Suppressor macrophage treated with lipopolysaccharide for 4 hours (primary cell): Measurements from ENCODE around the gene MALAT1.
"Not testable (repeated sequence)": the region's sequence is repeated elsewhere in the genome, so short reads cannot be mapped to it uniquely, and the experiment has no call there.

Source experiments
- DNase-seq: peaks from one replicate; pipeline ENCODE4 v3.0.0-alpha.2; 2020

Gene MALAT1

DNA sequence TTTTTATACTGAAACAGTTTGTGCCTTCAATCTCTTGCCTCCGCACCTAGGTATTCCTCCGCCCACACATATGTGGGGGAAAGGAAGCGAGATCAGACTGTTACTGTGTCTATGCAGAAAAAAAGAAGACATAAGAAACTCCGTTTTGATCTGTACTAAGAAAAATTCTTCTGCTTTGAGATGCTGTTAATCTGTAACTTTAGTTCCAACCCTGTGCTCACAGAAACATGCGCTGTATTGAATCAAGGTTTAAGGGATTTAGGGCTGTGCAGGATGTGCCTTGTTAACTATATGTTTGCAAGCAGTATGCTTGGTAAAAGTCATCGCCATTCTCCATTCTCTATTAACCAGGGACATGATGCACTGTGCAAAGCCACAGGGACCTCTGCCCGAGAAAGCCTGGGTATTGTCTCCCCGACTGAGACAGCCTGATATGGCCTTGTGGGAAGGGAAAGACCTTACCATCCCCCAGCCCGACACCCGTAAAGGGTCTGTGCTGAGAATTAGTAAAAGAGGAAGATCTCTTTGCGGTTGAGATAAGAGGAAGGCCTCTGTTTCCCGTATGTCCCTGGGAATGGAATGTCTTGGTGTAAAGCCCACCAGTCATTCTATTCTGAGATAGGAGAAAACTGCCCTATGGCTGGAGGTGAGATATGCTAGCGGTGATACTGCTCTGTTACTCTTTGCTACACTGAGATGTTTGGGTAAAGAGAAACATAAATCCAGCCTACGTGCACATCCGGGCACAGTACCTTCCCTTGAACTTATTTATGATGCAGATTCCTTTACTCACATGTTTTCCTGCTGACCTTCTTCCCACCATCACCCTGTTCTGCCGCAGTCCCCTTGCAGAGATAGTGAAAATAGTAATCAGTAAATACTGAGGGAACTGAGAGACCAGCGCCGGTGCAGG is 24.1 kb downstream of the MALAT1 start:
- peak; percentile 45 for DNase-seq

DNA sequence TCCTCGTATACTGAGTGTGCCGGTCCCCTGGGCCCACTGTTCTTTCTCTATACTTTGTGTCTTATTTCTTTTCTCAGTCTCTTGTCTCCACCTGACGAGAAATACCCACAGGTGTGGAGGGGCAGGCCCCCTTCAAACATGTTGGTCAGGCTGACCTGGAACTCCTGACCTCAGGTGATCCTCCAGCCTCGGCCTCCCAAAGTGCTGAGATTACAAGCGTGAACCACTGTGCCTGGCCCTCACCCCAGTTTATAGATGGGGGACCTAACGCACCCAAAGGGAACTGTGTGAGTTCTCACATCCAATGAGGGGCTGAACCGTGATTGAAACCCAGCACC is 24.8 kb downstream of the MALAT1 start:
- DNase-seq = not testable (repeated sequence)

DNA sequence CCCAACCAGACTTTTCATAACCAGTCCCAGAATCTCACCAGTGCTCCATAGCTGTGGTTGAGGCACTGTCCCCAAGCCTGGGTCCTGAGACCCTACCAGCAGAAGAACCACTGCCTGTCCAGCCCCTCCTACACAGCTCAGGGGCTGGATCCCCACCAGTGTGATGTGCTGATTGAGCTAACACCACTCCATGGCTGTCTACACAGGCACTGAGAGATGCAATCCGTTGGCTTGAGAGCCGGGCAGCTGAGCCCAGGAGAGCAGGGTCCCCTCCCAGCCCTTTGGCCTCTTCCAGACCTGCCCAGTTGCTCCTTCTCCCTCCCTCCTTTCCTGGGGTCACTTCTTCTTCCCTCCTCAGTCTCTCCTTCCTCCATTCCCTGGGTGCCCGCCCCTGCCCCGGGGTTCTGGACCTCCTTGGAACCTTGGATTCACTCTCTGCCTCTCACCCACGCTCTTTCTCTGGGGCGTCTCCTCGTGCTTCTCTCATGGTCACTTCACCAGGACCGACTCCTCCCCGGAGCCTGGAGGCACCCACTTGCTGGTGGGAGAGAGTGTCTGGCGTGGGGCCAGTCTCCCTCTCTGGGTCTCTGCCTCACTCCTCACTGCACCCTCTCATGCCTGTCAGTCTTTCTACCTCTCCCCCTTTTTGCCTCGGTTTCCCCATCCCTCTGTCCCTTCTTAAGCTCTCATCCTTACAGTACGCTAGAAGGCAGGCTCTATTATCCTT is 25.3 kb downstream of the MALAT1 start:
- no peak for DNase-seq

DNA sequence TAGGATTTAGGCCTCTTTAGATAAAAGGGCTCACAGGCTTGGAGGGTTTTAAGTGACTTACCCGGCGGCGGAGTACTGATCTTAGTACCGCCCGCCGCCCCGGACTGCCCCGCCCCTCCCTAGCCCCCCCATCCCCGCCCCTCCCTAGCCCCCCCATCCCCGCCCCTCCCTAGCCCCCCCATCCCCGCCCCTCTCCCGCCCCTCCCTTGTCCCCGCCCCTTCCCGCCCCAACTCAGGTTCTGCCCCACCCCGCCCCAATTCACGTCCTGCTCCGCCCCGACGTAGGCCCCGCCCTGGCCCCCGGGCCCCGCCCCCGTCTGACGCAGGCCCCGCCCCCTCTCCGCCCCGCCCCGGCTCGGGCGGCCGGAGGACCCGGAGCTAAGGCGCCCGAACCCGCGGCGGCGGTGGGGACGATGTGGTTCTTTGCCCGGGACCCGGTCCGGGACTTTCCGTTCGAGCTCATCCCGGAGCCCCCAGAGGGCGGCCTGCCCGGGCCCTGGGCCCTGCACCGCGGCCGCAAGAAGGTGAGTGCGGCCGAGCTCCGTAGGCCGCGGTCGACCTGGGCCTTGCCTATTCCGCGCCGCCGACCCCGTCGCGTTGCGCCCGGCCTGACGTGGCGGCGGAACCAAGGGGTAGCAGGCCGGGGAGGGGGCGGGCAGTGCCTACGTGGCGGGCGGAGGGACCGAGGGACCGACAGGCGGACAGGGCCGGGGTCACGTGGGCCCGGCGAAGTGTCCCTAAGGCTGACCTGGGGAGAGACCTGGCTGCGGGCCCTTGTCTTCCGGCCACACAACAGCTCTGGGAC is 26.1 kb downstream of the MALAT1 start, which contains the start of gene SCYL1:
TSS of gene SCYL1 (plus strand) at position 343 of the 805 bp plus-strand sequence. CDS start at position 414, 71 bp downstream.
- DNase-seq = peak; percentile 89

DNA sequence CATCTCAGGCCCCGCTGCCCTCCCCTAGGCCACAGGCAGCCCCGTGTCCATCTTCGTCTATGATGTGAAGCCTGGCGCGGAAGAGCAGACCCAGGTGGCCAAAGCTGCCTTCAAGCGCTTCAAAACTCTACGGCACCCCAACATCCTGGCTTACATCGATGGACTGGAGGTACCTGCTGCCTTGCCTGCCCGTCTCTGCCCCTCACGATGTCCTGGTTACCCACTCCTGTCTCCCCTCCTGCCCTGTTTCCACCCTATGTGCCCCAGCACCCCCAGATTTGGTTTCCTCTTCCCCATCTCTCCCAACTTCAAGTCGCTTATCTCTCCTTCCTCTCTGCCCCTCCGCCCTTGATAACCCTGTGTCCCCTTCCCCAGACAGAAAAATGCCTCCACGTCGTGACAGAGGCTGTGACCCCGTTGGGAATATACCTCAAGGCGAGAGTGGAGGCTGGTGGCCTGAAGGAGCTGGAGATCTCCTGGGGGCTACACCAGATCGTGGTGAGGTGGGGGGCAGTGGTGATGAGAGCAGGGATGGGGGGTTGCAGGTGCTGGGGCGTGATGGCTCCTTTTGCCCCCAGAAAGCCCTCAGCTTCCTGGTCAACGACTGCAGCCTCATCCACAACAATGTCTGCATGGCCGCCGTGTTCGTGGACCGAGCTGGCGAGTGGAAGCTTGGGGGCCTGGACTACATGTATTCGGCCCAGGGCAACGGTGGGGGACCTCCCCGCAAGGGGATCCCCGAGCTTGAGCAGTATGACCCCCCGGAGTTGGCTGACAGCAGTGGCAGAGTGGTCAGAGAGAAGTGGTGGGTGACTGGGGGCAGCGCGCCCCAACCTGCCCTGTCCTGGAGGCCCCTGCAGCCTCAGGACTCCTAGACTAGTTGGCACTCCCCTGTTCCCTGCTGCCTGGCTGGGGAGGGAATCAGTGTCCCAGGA is 27.0 kb downstream of the MALAT1 start:
- DNase-seq = no peak

DNA sequence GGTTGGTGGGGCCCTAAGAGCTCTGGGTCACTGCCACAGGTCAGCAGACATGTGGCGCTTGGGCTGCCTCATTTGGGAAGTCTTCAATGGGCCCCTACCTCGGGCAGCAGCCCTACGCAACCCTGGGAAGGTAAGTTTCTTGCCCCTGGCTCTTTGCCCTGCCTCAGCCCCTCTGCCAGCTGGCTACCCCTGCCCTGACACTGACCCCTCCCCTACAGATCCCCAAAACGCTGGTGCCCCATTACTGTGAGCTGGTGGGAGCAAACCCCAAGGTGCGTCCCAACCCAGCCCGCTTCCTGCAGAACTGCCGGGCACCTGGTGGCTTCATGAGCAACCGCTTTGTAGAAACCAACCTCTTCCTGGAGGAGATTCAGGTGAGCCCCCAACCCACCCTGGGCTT is 27.9 kb downstream of the MALAT1 start:
- DNase-seq = no peak

DNA sequence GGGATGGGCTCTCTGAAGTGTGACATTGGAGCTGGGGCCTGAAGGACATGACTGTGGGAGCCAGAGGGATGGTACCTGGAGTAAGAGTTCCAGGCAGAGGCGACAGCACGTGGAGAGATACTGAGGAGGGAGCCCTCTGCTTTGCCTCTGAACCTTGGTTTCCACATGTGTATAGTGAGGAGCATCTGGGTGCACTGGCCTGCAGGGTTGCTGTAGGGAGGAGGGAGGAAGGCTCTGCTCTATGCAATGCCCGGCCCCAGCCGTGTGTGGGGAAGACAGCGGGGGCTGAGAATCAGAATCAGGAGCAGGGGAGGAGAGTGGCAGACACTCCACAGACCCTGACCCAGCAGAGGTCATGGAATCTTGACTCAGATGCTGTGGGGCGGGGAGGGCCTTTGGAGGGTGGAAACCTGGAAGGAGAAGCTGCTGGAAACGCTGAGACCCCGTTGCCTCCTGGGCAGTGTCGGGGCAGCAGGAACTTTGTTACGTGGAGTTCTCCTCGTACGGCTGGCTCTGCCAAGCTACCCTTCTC is 30.0 kb downstream of the MALAT1 start:
- no peak for DNase-seq

DNA sequence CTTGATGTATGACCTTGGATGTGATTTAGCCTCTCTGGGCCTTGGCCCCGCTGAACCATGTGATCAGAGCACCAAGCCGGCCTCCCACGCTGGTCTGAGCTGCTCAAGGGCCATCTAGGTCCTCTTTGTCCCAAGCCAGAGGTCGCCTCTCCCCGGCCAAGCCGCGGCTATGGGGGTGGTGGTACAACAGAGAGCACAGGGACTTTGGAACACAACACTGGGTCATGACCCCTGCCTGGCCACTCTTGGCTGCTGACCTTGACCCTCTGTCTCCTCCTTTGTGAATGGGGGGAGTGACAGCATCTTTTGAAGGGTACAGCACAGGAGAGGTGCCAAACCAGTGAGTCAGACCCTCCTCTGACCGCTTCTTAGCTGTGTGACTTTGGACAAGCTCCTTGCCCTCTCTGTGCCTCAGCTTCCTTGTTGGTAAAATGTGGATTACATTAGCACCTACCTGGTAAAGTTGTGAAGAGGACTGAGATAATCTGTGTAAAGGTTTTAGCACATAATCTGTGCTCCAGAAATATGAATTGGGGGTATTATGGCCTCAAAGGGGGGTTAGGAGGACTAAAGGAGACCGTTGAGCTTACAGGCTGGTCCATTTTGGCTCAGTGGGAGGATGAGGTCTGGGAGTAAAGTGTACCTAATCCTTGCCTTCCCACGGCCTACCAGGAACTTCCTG is 30.8 kb downstream of the MALAT1 start:
- no peak for DNase-seq

DNA sequence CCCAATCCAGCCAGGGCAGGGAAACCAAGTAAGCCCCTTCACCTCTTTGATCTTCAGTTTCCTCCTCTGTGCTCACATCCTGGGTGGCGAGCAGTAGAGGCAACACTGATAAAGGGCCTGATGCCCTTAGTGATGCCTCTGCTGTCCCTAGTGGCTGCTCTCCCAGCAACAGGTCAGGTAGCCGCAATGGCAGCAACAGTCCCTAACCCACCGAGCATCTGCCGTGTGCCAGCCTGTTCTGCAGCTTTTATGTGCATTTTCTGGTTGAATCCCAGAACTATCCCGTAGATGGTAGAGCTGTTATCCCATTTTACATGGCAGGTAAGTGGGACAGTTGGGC is 31.3 kb downstream of the MALAT1 start:
- no peak for DNase-seq

DNA sequence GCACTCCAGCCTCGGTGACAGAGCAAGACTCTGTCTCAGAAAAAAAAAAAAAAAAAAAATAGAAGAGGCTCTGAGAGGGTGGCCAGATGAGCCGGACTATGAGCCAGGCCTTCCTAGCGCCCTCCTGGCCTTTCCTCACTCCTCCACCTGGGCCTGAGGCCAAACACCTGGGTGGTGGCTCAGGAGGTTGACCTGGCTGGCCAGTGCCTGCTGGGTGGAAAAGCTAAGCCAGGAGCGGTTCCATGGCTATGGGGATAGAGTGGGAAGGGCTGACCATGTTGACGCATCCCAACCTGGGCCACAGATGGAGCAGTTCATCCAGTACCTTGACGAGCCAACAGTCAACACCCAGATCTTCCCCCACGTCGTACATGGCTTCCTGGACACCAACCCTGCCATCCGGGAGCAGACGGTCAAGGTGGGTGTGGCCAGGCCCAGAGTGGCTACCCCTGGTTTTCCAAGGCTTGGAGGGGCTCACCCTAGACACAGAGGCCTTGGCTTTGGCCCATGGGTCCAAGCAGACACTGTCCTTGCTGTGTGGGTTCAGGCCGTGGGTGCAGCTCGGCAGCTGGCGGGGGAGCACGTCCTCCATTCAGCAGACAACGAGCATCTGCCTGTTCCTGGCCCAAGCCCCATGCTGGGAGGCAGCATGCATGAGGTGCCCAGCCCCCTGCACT is 33.7 kb downstream of the MALAT1 start:
- no peak for DNase-seq

DNA sequence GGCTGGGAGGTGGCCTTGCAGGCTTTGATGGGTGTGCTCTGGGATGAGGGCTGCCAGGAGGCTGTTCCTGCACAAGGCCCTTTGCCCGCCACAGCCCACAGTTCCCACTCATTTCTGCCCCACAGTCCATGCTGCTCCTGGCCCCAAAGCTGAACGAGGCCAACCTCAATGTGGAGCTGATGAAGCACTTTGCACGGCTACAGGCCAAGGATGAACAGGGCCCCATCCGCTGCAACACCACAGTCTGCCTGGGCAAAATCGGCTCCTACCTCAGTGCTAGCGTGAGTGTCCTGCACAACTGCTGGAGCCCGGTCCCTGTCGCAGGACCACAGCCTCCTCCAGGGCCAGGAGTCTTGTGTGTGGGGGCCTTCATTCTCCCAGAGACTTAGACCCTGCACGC is 36.3 kb downstream of the MALAT1 start:
- DNase-seq = no peak

DNA sequence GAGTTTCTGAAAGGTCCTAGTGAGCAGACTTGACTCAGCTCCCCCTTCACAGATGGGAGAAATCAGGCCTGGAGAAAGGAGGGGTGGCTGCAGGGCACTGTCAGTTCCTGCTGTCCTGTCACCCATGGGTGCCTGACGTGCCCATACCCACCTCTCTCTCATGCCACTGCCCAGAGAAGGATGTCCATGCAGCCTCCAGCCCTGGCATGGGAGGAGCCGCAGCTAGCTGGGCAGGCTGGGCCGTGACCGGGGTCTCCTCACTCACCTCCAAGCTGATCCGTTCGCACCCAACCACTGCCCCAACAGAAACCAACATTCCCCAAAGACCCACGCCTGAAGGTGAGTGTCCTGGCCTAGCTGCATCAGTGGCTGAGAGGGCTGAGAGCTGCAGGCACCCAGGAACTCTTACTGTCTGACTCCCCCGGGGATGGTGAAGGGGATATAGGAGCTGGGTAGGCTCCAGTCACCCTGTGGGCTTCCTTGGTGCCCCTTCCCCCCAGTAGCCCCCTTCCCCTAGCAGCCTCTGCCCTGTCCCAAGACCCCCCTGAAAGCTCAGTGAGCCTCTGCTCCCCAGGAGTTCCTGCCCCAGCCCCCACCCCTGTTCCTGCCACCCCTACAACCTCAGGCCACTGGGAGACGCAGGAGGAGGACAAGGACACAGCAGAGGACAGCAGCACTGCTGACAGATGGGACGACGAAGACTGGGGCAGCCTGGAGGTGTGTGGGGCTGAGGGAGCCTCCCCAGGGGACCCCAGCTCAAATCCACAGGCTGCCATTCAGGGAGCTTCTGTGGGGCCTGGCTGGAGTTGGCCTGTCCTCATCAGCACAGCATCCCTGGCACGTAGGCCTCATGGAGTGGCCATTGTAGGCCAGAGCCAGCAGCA is 37.8 kb downstream of the MALAT1 start:
- DNase-seq = no peak

DNA sequence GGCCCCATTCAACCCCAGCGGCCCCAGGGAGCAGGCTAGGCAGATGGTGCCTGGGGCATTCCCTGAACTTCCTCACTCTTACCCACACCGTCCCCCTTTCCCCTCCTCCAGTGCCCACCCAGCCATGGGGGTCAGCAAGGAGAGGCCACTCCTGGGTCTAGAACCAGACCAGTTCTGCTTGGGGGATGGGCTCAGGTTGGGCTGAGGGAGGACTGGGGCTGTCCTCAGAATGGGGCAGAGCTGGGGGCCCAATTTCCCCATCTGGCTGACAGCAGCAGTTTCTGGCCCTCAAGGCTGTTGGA is 38.4 kb downstream of the MALAT1 start:
- DNase-seq = no peak

DNA sequence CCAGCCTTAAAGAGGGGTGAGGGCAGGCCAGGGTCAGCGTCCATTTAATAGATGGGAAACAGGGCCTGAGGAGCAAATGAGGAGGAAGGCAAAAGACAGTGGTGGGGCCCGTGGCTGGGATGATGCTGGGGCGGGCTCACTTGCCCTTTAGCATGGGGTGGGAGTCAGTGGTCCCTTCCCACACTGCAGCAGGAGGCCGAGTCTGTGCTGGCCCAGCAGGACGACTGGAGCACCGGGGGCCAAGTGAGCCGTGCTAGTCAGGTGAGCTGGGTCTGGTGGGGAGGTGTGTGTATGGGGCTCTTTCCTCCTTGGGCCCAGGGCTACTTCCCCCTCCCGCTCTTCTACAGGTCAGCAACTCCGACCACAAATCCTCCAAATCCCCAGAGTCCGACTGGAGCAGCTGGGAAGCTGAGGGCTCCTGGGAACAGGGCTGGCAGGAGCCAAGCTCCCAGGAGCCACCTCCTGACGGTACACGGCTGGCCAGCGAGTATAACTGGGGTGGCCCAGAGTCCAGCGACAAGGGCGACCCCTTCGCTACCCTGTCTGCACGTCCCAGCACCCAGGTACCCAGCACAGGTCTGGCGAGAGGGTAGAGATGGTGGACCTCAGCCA is 38.9 kb downstream of the MALAT1 start:
- DNase-seq = no peak

DNA sequence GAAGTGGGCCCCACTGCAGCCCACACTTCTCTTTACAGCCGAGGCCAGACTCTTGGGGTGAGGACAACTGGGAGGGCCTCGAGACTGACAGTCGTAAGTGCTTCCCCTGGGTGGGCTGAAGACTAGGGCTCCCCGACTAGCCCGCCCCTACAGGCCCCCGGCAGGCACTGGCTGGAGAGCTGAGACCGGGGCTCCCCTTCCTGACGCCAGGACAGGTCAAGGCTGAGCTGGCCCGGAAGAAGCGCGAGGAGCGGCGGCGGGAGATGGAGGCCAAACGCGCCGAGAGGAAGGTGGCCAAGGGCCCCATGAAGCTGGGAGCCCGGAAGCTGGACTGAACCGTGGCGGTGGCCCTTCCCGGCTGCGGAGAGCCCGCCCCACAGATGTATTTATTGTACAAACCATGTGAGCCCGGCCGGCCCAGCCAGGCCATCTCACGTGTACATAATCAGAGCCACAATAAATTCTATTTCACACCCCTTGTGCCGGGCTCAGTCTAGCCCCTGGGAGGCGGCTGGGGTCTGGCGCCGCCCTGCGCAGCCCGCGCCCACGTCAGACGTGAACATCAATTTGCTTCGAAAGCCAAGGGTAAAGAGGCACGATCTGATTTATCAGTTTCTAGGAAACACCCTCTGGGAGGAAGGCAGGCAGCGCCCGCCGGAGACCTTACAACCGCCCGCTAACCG is 39.5 kb downstream of the MALAT1 start:
- DNase-seq = no peak

DNA sequence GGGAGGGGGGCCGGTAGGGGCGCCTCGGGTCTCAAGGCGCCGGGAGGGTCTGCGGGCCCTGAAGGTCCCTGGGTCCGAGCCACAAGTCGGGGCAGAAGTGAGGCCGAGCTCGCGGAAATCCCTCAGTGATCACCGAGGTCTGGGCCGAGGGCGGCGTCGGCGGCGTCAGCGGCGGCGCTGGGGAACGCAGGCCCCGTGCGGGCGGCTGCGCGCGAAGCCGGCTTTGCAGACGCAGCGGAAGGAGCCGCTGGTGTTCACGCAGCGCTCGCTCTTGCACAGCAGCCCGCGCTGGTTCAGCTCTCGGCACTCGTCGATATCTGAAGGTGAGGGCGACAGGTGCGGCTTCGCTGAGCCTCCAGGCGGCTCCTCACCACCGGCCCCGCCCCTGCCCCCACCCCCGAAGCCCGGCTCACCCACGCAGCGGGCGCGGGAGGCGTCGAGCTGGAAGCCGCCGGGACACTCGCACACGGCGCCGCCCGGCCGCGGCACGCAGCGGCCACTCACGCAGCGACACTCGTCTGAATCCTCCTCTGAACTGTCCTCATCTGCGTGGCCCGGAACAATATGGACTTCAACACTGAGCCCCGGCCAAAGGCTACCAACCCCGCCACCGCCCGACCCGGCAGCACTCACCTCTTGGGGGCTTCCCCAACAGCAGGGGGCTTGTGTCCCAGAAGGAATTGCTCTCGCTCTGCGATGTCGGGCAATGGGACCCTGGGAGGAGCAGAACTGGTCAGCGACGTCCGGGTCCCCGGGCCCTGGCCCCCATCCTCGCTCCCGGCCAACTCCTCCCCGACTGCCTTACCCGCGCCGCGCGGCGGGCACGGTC is 40.3 kb downstream of the MALAT1 start:
- no peak for DNase-seq

DNA sequence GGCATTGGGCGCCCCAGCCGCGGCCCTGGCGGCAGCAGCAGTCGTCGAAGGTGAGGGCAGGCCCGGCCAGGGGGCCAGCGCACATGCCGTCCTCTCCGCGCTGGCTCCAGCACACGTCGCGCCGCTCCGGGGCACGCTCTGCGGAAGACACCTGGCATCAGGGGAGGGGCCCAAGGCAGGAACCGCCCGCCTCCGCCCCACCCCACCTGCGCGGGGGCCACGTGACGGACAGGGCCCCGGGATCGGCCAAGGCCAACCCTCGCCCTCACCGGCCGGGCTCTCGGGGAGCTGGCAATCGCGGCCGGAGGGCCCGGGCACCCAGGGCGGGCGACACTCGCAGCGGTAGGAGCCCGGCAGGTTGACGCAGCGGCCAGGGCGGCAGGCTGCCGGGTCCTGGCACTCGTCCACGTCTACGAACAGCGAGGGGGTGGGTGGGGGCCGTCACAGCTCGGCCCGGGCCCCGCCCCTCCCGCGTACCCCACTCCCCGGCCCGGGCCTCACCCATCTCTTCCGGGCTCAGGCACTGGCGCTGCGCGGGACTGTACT is 41.0 kb downstream of the MALAT1 start:
- no peak for DNase-seq
